Left ventricle myocardium superior (tissue), 1 donor: ENCODE results near the gene KLK2. TPM values are rescaled to one million over a fixed set of nuclear protein-coding genes. Genes with fewer than 3 reads are reported as not detected.
"Not testable (repeated sequence)": the region's sequence is repeated elsewhere in the genome, so short reads cannot be mapped to it uniquely, and the experiment has no call there.

Source experiments
- ATAC-seq: fragments of 200-7000 bp; cut with Tn5 transposase; one replicate; pipeline ENCODE4 v1.9.1; 2020; ENCODE audit warnings: mild to moderate bottlenecking, moderate library complexity
- DNase-seq: peaks from one replicate; pipeline ENCODE4 v3.0.0-alpha.2; 2020
- intact Hi-C: fragments of 100-400 bp; cut with micrococcal nuclease; formaldehyde crosslinking; loops from one replicate; pipeline ENCODE4 v1.11.0; 2022
- total RNA-seq: library from RNA; stranded (reverse); fragmentation: NEBNext Ultra II Directional; extraction: Animal tissue kit (Norgen Biotek cat#: 25700); gene quantifications from one replicate; pipeline ENCODE4 v1.2.1, GENCODE V29; 2021
- donor health status: DM: no; HTN: yes; CAD: no; lungs with severe emphysema.

The KLK2 gene
- total RNA-seq, 1 donor from 2014 or later: not detected

- ATAC-seq (no peak), DNase-seq (no peak)
- intact Hi-C loops: no loop called here
These were observed 16.4 kb downstream of the KLK2 start for GRCh38 chr19:50889638-50890037.

GRCh38 chr19:50890422-50891252 is 17.4 kb downstream of the KLK2 start:
- intact Hi-C loops: no loop called here
- DNase-seq: no peak
- ATAC-seq: no peak

- intact Hi-C loops: no loop called here
- no peak for DNase-seq
- no peak for ATAC-seq
These were observed 18.0 kb downstream of the KLK2 start for GRCh38 chr19:50891253-50891625.

GRCh38 chr19:50893047-50893736 is 20.0 kb downstream of the KLK2 start:
- DNase-seq: no peak
- ATAC-seq: no peak
- intact Hi-C loops: no loop called here

- no peak for DNase-seq
- intact Hi-C loops: no loop called here
- no peak for ATAC-seq
These were observed 21.5 kb downstream of the KLK2 start for GRCh38 chr19:50894478-50895356.

- intact Hi-C loops, DNase-seq, ATAC-seq: not testable (repeated sequence)
These were observed 22.9 kb downstream of the KLK2 start for GRCh38 chr19:50896089-50896590.

GRCh38 chr19:50896591-50897190 is 23.5 kb downstream of the KLK2 start:
- no peak for ATAC-seq
- DNase-seq: no peak
- intact Hi-C loops: no loop called here

- no peak for ATAC-seq
- no peak for DNase-seq
- intact Hi-C loops: no loop called here
These were observed 24.0 kb downstream of the KLK2 start for GRCh38 chr19:50897191-50897607.

GRCh38 chr19:50897612-50898011 is 24.4 kb downstream of the KLK2 start:
- intact Hi-C loops: no loop called here
- no peak for ATAC-seq
- DNase-seq: no peak

- DNase-seq: no peak
- ATAC-seq: no peak
- intact Hi-C loops: no loop called here
These were observed 24.8 kb downstream of the KLK2 start for GRCh38 chr19:50898018-50898417.

- ATAC-seq (no peak), DNase-seq (no peak)
- intact Hi-C loops: no loop called here
These were observed 26.3 kb downstream of the KLK2 start for GRCh38 chr19:50899569-50899968.

GRCh38 chr19:50902640-50903039 is 29.4 kb downstream of the KLK2 start:
- ATAC-seq (no peak), DNase-seq (no peak)
- intact Hi-C loops: no loop called here

GRCh38 chr19:50906217-50906616 is 33.0 kb downstream of the KLK2 start:
- intact Hi-C loops: no loop called here
- ATAC-seq (no peak), DNase-seq (no peak)

- no peak for DNase-seq
- intact Hi-C loops: no loop called here
- ATAC-seq: no peak
These were observed 35.1 kb downstream of the KLK2 start for GRCh38 chr19:50908336-50908735.

- intact Hi-C loops: no loop called here
- DNase-seq: no peak
- no peak for ATAC-seq
These were observed 36.2 kb downstream of the KLK2 start for GRCh38 chr19:50909240-50910070.

GRCh38 chr19:50910722-50911121 is 37.5 kb downstream of the KLK2 start:
- ATAC-seq (no peak), DNase-seq (no peak)
- intact Hi-C loops: no loop called here

GRCh38 chr19:50911206-50912101 is 38.2 kb downstream of the KLK2 start, which contains the start of gene KLK4:
TSS of gene KLK4 (minus strand) at chr19:50911395. CDS start at chr19:50910738, 657 bp downstream.
- intact Hi-C loops: no loop called here
- DNase-seq (no peak), ATAC-seq (no peak)
